ENCODE measurements around the gene WDR43. TPM values are rescaled to one million over a fixed set of nuclear protein-coding genes. Genes with fewer than 3 reads are reported as not detected.

WDR43 gene
- total and polyA plus RNA-seq, 9 of the 15 experiments (the other 6 are each of a cell fraction or from before 2014, with no cell fraction given) = 34.6 to 197 (median 105) TPM

DNA sequence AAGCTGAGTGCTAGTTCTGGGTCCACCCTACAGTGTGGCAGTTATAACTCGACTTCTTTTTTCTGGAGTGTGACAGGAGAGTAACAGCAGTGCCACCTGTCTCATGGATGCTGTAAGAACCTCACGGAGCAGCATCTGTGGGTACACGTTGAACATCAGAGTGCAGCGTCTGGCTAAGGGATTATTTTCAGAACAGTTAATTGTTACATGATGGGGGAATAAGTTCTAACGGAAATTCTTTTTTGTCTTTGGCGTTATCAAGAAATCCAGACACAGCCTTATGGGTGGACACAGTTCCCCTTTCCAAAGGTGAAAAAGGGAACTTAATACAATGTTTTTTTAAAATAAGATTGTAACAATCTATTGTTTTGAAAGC is 58.4 kb downstream of the WDR43 start:
- peaks cover 3% of the 10 kb centered on the region for H3K9me3 ChIP-seq (replicated peaks; ENCODE audit: control insufficient read depth, insufficient read depth, low read depth, low read length)
- ATAC-seq (peak; percentile 64), FAIRE-seq (no peak), DNase-seq (ENCODE audit: extremely low read depth in 1 of 4, low spot score in 3 of 4) (peak in 2 of 4 experiments; percentile 23 to 39)
- H3K79me2 ChIP-seq (ENCODE audit: control insufficient read depth, insufficient read depth, low read length) = no peaks in the 10 kb centered on the region
- no peak overlapping the region for H3K9ac ChIP-seq (ENCODE audit: insufficient read depth in 1 of 2, low read depth in 2 of 2, low read length in 2 of 2)
- POLR2A ChIA-PET = interaction anchor here (1.1 kb wide), 1 partner anchor 12 kb away, joined by 3 read pairs; no protein-coding TSS in a partner anchor
- no peak overlapping the region for H3K27ac ChIP-seq (ENCODE audit: extremely low read depth, low read depth, low read length)
- no peak overlapping the region for H3K4me3 ChIP-seq
- 0% methylated on average over 6 of the region's 6 CpGs for WGBS (ENCODE audit: insufficient coverage, low coverage, missing lambda C conversion rate)
- H3K36me3 ChIP-seq (ENCODE audit: control insufficient read depth, insufficient read depth, low read length) = peaks cover 14% of the 10 kb centered on the region; the same call in 2 of the 3 replicates
- H3K4me2 ChIP-seq (ENCODE audit: insufficient read depth, low read length) = no peak overlapping the region
- H3K27me3 ChIP-seq (ENCODE audit: control insufficient read depth in 2 of 2, insufficient read depth in 2 of 2, low read length in 2 of 2) = no peaks in the 10 kb centered on the region
- H3K9me1 ChIP-seq (ENCODE audit: control insufficient read depth, insufficient read depth, low read length) = no peaks in the 10 kb centered on the region
- in situ Hi-C loops (cut with MboI) = loop anchor here (25.0 kb wide), 1 partner anchor 1109 kb away; no protein-coding TSS in a partner anchor
- intact Hi-C loops (cut with micrococcal nuclease) = loop anchor here (1.0 to 10.0 kb wide), 4 partner anchors 132 to 1122 kb away; no protein-coding TSS in a partner anchor
- peak overlapping the region; percentile 22; the same call in 1 of the 2 replicates for H2AFZ ChIP-seq (ENCODE audit: low read depth, low read length)
- peaks cover 6 to 10% of the 10 kb centered on the region in 2 experiments; a peak in 4 of 5 replicates for H3K4me1 ChIP-seq (replicated peaks in 1 of 2; ENCODE audit: control insufficient read depth in 2 of 2, insufficient read depth in 2 of 2, low read length in 2 of 2)
- H4K20me1 ChIP-seq (replicated peaks; ENCODE audit: control insufficient read depth, insufficient read depth, low read length) = no peaks in the 10 kb centered on the region
- BruUV-seq (replicated peaks) = no TSS peak
- CTCF ChIA-PET (ENCODE audit: low intra/inter-chr PET ratio) = interaction anchor here (0.6 to 3.9 kb wide), 3 partner anchors 131 to 1271 kb away, joined by 3 to 18 read pairs (median 4); no protein-coding TSS in a partner anchor
- TF ChIP-seq ARID1B (IDR thresholded peaks at IDR 0.05) (peak; percentile 61), RAD21 (CRISPR knock-in tag; conservative IDR thresholded peaks at IDR 0.05 in 1 of 2, IDR thresholded peaks at IDR 0.05 in 1 of 2) (peak; percentile 45 to 60; a peak in 3 of 4 replicates), EP300 (IDR thresholded peaks at IDR 0.05; ENCODE audit: low read length) (peak; percentile 7; the same call in 1 of the 2 replicates), NCOR1 (IDR thresholded peaks at IDR 0.05) (peak; percentile 34; the same call in 1 of the 2 replicates), DIDO1 (tag; IDR thresholded peaks at IDR 0.05; ENCODE audit: low read depth) (no peak), RCOR1 (IDR thresholded peaks at IDR 0.05; ENCODE audit: borderline replicate concordance in 1 of 2, low read depth in 2 of 2, low read length in 2 of 2) (0 out of 4 replicates have a peak, but pooled peaks of 1 of the 2 experiments have one; percentile 24), GATAD2A (IDR thresholded peaks at IDR 0.05) (no peak), TEAD4 (IDR thresholded peaks at IDR 0.05; ENCODE audit: low read length) (peak; percentile 46; the same call in 1 of the 2 replicates), TEAD4 (CRISPR knock-in tag; IDR thresholded peaks at IDR 0.05; ENCODE audit: borderline replicate concordance) (no peak), ZNF184 (CRISPR knock-in tag; IDR thresholded peaks at IDR 0.05) (no peak), NONO (IDR thresholded peaks at IDR 0.05; ENCODE audit: low read depth in 2 of 2, low read length in 1 of 2) (no peak), SOX6 (IDR thresholded peaks at IDR 0.05) (peak; percentile 75), TCF3 (CRISPR knock-in tag; IDR thresholded peaks at IDR 0.05) (peak; percentile 59), CXXC5 (CRISPR knock-in tag; IDR thresholded peaks at IDR 0.05) (no peak)
- TF ChIP-seq, protein P1, sequence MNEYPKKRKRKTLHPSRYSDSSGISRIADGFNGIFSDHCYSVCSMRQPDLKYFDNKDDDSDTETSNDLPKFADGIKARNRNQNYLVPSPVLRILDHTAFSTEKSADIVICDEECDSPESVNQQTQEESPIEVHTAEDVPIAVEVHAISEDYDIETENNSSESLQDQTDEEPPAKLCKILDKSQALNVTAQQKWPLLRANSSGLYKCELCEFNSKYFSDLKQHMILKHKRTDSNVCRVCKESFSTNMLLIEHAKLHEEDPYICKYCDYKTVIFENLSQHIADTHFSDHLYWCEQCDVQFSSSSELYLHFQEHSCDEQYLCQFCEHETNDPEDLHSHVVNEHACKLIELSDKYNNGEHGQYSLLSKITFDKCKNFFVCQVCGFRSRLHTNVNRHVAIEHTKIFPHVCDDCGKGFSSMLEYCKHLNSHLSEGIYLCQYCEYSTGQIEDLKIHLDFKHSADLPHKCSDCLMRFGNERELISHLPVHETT (CRISPR knock-in tag; conservative IDR thresholded peaks at IDR 0.05 in 1 of 2, IDR thresholded peaks at IDR 0.05 in 1 of 2) = no peak
- TF ChIP-seq, protein P2, sequence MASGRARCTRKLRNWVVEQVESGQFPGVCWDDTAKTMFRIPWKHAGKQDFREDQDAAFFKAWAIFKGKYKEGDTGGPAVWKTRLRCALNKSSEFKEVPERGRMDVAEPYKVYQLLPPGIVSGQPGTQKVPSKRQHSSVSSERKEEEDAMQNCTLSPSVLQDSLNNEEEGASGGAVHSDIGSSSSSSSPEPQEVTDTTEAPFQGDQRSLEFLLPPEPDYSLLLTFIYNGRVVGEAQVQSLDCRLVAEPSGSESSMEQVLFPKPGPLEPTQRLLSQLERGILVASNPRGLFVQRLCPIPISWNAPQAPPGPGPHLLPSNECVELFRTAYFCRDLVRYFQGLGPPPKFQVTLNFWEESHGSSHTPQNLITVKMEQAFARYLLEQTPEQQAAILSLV (tag; IDR thresholded peaks at IDR 0.05) = no peak
- TF ChIP-seq, protein P3, sequence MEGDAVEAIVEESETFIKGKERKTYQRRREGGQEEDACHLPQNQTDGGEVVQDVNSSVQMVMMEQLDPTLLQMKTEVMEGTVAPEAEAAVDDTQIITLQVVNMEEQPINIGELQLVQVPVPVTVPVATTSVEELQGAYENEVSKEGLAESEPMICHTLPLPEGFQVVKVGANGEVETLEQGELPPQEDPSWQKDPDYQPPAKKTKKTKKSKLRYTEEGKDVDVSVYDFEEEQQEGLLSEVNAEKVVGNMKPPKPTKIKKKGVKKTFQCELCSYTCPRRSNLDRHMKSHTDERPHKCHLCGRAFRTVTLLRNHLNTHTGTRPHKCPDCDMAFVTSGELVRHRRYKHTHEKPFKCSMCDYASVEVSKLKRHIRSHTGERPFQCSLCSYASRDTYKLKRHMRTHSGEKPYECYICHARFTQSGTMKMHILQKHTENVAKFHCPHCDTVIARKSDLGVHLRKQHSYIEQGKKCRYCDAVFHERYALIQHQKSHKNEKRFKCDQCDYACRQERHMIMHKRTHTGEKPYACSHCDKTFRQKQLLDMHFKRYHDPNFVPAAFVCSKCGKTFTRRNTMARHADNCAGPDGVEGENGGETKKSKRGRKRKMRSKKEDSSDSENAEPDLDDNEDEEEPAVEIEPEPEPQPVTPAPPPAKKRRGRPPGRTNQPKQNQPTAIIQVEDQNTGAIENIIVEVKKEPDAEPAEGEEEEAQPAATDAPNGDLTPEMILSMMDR (IDR thresholded peaks at IDR 0.05 in 2 of 3, conservative IDR thresholded peaks at IDR 0.05 in 1 of 3; ENCODE audit: insufficient read depth in 2 of 3, low read depth in 1 of 3, low read length in 3 of 3) = peak; percentile 39 to 65 (median 53)
